ENCODE measurements around the gene LRCOL1.

DNA sequence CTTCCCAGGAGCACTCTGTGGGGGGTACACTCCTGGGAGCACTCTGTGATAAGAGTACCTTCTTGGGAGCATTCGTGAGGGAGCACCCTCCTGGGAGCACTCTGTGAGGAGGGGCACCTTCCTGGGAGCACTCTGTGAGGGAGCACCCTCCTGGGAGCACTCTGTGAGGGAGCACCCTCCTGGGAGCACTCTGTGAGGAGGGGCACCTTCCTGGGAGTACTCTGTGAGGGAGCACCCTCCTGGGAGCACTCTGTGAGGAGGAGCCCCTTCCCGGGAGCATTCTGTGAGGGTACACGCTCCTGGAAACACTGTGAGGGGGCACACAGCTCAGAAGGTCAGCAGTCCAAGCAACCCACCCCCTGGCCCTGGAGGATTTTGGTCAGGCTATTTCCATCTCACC is 22.6 kb downstream of the LRCOL1 start:
- no peak for TF ChIP-seq BRCA1 (IDR thresholded peaks at IDR 0.05; ENCODE audit: low read depth, low read length)
- TF ChIP-seq, protein P1, sequence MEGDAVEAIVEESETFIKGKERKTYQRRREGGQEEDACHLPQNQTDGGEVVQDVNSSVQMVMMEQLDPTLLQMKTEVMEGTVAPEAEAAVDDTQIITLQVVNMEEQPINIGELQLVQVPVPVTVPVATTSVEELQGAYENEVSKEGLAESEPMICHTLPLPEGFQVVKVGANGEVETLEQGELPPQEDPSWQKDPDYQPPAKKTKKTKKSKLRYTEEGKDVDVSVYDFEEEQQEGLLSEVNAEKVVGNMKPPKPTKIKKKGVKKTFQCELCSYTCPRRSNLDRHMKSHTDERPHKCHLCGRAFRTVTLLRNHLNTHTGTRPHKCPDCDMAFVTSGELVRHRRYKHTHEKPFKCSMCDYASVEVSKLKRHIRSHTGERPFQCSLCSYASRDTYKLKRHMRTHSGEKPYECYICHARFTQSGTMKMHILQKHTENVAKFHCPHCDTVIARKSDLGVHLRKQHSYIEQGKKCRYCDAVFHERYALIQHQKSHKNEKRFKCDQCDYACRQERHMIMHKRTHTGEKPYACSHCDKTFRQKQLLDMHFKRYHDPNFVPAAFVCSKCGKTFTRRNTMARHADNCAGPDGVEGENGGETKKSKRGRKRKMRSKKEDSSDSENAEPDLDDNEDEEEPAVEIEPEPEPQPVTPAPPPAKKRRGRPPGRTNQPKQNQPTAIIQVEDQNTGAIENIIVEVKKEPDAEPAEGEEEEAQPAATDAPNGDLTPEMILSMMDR (IDR thresholded peaks at IDR 0.05 in 2 of 3, conservative IDR thresholded peaks at IDR 0.05 in 1 of 3; ENCODE audit: control insufficient read depth in 2 of 3, extremely low read depth in 1 of 3, insufficient read depth in 1 of 3, low read depth in 3 of 3, low read length in 3 of 3) = no peak
- TF ChIP-seq POLR2AphosphoS5 (IDR thresholded peaks at IDR 0.05; ENCODE audit: low read length) = no peak
- no peak for TF ChIP-seq CBX3 (IDR thresholded peaks at IDR 0.05; ENCODE audit: borderline replicate concordance, low read depth)
- TF ChIP-seq POLR2A (IDR thresholded peaks at IDR 0.05; ENCODE audit: low read depth, low read length) = no peak
- TF ChIP-seq GATAD2B (conservative IDR thresholded peaks at IDR 0.05; ENCODE audit: low read depth) = no peak
- TF ChIP-seq FOS (IDR thresholded peaks at IDR 0.05; ENCODE audit: borderline replicate concordance, extremely low read depth, insufficient read length) = no peak
- TF ChIP-seq ZZZ3 (IDR thresholded peaks at IDR 0.05; ENCODE audit: control insufficient read depth, insufficient read length, low read depth) = no peak
- TF ChIP-seq, protein P2, sequence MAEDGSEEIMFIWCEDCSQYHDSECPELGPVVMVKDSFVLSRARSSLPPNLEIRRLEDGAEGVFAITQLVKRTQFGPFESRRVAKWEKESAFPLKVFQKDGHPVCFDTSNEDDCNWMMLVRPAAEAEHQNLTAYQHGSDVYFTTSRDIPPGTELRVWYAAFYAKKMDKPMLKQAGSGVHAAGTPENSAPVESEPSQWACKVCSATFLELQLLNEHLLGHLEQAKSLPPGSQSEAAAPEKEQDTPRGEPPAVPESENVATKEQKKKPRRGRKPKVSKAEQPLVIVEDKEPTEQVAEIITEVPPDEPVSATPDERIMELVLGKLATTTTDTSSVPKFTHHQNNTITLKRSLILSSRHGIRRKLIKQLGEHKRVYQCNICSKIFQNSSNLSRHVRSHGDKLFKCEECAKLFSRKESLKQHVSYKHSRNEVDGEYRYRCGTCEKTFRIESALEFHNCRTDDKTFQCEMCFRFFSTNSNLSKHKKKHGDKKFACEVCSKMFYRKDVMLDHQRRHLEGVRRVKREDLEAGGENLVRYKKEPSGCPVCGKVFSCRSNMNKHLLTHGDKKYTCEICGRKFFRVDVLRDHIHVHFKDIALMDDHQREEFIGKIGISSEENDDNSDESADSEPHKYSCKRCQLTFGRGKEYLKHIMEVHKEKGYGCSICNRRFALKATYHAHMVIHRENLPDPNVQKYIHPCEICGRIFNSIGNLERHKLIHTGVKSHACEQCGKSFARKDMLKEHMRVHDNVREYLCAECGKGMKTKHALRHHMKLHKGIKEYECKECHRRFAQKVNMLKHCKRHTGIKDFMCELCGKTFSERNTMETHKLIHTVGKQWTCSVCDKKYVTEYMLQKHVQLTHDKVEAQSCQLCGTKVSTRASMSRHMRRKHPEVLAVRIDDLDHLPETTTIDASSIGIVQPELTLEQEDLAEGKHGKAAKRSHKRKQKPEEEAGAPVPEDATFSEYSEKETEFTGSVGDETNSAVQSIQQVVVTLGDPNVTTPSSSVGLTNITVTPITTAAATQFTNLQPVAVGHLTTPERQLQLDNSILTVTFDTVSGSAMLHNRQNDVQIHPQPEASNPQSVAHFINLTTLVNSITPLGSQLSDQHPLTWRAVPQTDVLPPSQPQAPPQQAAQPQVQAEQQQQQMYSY (CRISPR knock-in tag; IDR thresholded peaks at IDR 0.05) = no peak
- TF ChIP-seq KDM1A (IDR thresholded peaks at IDR 0.05; ENCODE audit: borderline replicate concordance) = no peak
- TF ChIP-seq RB1 (IDR thresholded peaks at IDR 0.05; ENCODE audit: borderline replicate concordance) = no peak
- no peak for TF ChIP-seq MEF2A (IDR thresholded peaks at IDR 0.05; ENCODE audit: insufficient read depth, low read depth, low read length)
- TF ChIP-seq ATF7 (IDR thresholded peaks at IDR 0.05; ENCODE audit: low read depth) = no peak
